HepG2 (cell line): ENCODE results near the gene S100A9.

Experiments used
- ATF7 ChIP-seq, 2 experiments: fragments of 450-650 bp in 1 of 2; sonication (generic) in 1 of 2; formaldehyde crosslinking in 1 of 2; IDR thresholded peaks; 2 replicates each; pipeline versions ENCODE4 v1.4.0 to v1.6.1; 2016 to 2020; ENCODE audit warnings: antibody characterized with exemption in 1 of 2, mild to moderate bottlenecking in 1 of 2, missing genetic modification reagents in 1 of 2
- BCLAF1 ChIP-seq: fragments of 450-650 bp; IDR thresholded peaks from 2 replicates; pipeline ENCODE4 v1.6.1; 2017; ENCODE audit warnings: mild to moderate bottlenecking
- NFYB ChIP-seq: sonication (generic); formaldehyde crosslinking; IDR thresholded peaks from 2 replicates; pipeline ENCODE4 v1.4.0; 2020; ENCODE audit warnings: missing genetic modification reagents

GRCh38 chr1:153339802-153340201 is 17.9 kb upstream of the S100A9 start:
- TF ChIP-seq NFYB (no peak), ATF7 (IDR thresholded peaks at IDR 0.05) (no peak), ATF7 (CRISPR knock-in tag; IDR thresholded peaks at IDR 0.05) (no peak), BCLAF1 (no peak)
